Natural killer cell (primary cell): ENCODE results near the gene PCDHGA10. TPM values are rescaled to one million over a fixed set of nuclear protein-coding genes. Genes with fewer than 3 reads are reported as not detected.
A peak's percentile ranks its signal among the peaks of the same experiment; 100 is the strongest.
"Not testable (repeated sequence)": the region's sequence is repeated elsewhere in the genome, so short reads cannot be mapped to it uniquely, and the experiment has no call there.

Source experiments
- ATAC-seq, 3 donors: fragments of 150-1000 bp in 2 of 3; fragments of 200-7000 bp in 1 of 3; cut with Tn5 transposase; 1 replicate in 1 of 3; 2 replicates in 2 of 3; pipeline ENCODE4 v1.10.0; 2021; ENCODE audit warnings: mild to moderate bottlenecking in 2 of 3, moderate library complexity in 2 of 3
- DNase-seq, 2 donors: peaks; one replicate each; pipeline versions ENCODE4 v3.0.0 to v3.0.0-alpha.2; 2013 to 2021; ENCODE audit warnings: mixed read lengths in 1 of 2
- H3K27ac ChIP-seq: one replicate; pipeline ENCODE4 v1.5.1; 2013; ENCODE audit warnings: mild to moderate bottlenecking, low read length
- H3K27me3 ChIP-seq: one replicate; pipeline ENCODE4 v1.6.1; 2013; ENCODE audit warnings: low read length; ENCODE audit not compliant: control insufficient read depth, insufficient read depth
- H3K36me3 ChIP-seq: one replicate; pipeline ENCODE4 v1.6.1; 2013; ENCODE audit warnings: low read length; ENCODE audit not compliant: control insufficient read depth, insufficient read depth
- H3K4me1 ChIP-seq: one replicate; pipeline ENCODE4 v1.6.1; 2013; ENCODE audit warnings: low read length; ENCODE audit not compliant: control insufficient read depth, insufficient read depth
- H3K4me3 ChIP-seq: one replicate; pipeline ENCODE4 v1.5.1; 2013; ENCODE audit warnings: low read length
- H3K9me3 ChIP-seq: one replicate; pipeline ENCODE4 v1.6.1; 2013; ENCODE audit warnings: low read length; ENCODE audit not compliant: control insufficient read depth, insufficient read depth
- H3K27ac Mint-ChIP-seq, 2 donors: one replicate each; pipeline ENCODE4 v1.8.0; 2022; ENCODE audit warnings: mild to moderate bottlenecking in 2 of 2, mixed read lengths in 2 of 2, moderate library complexity in 1 of 2
- H3K27me3 Mint-ChIP-seq, 2 donors: one replicate each; pipeline ENCODE4 v1.8.0; 2022; ENCODE audit warnings: low read depth in 2 of 2, mixed read lengths in 2 of 2
- H3K36me3 Mint-ChIP-seq: one replicate; pipeline ENCODE4 v1.8.0; 2022; ENCODE audit warnings: mixed read lengths
- H3K4me1 Mint-ChIP-seq, 2 donors: one replicate each; pipeline ENCODE4 v1.8.0; 2022; ENCODE audit warnings: mixed read lengths in 2 of 2
- H3K4me3 Mint-ChIP-seq: one replicate; pipeline ENCODE4 v1.8.0; 2022; ENCODE audit warnings: mild to moderate bottlenecking, moderate library complexity, mixed read lengths
- H3K9me3 Mint-ChIP-seq, 2 donors: one replicate each; pipeline ENCODE4 v1.8.0; 2022; ENCODE audit warnings: mixed read lengths in 2 of 2
- WGBS: methylation state at CpG from one replicate; pipeline ENCODE4 v1.1.7; 2013; ENCODE audit warnings: missing lambda C conversion rate; ENCODE audit not compliant: insufficient coverage; 5-methylcytosine and 5-hydroxymethylcytosine counted together
- intact Hi-C: fragments of 100-400 bp; cut with micrococcal nuclease; formaldehyde crosslinking; loops from one replicate; pipeline ENCODE4 v1.14.2; 2022
- total RNA-seq, 4 donors: library from RNA; stranded (reverse); fragments of 120-200 nt in 1 of 4; gene quantifications; one replicate each; pipeline versions ENCODE4 v1.2.3 to v1.2.4, GENCODE V29; 2013 to 2022
- TF ChIP-seq, protein P1 (sequence below): fragments of 200-600 bp; IDR thresholded peaks from one replicate; pipeline ENCODE4 v1.8.0; 2022; ENCODE audit warnings: antibody characterized with exemption

Gene PCDHGA10
- total RNA-seq, 3 donors from 2014 or later (not counting 1 experiment from before 2014, with no cell fraction given), result 0.61 to 2.6 (median 2.1) TPM

DNA sequence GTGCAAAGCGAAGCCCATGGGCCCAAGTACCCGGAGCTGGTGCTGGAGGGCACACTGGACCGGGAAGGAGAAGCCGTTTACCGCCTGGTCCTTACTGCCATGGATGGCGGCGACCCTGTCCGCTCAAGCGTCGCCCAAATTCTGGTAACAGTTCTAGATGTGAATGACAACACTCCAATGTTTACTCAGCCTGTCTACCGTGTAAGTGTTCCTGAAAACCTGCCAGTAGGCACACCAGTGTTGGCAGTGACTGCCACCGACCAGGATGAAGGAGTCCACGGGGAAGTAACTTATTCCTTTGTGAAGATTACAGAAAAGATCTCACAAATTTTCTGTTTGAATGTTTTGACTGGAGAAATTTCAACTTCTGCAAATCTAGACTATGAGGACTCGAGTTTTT is 38.2 kb upstream of the PCDHGA10 start:
- H3K36me3 Mint-ChIP-seq, result no peaks in the 10 kb centered on the region
- Histone ChIP-seq H3K36me3 (no peaks in the 10 kb centered on the region), H3K27me3 (peaks cover 44% of the 10 kb centered on the region), H3K4me1 (no peaks in the 10 kb centered on the region), H3K9me3 (peaks cover 42% of the 10 kb centered on the region), H3K27ac (no peak overlapping the region), H3K4me3 (no peak overlapping the region)
- TF ChIP-seq, protein P1, sequence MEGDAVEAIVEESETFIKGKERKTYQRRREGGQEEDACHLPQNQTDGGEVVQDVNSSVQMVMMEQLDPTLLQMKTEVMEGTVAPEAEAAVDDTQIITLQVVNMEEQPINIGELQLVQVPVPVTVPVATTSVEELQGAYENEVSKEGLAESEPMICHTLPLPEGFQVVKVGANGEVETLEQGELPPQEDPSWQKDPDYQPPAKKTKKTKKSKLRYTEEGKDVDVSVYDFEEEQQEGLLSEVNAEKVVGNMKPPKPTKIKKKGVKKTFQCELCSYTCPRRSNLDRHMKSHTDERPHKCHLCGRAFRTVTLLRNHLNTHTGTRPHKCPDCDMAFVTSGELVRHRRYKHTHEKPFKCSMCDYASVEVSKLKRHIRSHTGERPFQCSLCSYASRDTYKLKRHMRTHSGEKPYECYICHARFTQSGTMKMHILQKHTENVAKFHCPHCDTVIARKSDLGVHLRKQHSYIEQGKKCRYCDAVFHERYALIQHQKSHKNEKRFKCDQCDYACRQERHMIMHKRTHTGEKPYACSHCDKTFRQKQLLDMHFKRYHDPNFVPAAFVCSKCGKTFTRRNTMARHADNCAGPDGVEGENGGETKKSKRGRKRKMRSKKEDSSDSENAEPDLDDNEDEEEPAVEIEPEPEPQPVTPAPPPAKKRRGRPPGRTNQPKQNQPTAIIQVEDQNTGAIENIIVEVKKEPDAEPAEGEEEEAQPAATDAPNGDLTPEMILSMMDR, result no peak
- H3K4me1 Mint-ChIP-seq, result peaks cover 4 to 7% of the 10 kb centered on the region in 2 donors
- intact Hi-C loops, result no loop called here
- no peaks in the 10 kb centered on the region for H3K9me3 Mint-ChIP-seq
- H3K27ac Mint-ChIP-seq, result no peak overlapping the region
- H3K4me3 Mint-ChIP-seq, result no peak overlapping the region
- peaks cover 45 to 62% of the 10 kb centered on the region in 2 donors for H3K27me3 Mint-ChIP-seq
- 61% methylated on average over 14 of the region's 14 CpGs for WGBS
- ATAC-seq, result no peak
- no peak for DNase-seq

DNA sequence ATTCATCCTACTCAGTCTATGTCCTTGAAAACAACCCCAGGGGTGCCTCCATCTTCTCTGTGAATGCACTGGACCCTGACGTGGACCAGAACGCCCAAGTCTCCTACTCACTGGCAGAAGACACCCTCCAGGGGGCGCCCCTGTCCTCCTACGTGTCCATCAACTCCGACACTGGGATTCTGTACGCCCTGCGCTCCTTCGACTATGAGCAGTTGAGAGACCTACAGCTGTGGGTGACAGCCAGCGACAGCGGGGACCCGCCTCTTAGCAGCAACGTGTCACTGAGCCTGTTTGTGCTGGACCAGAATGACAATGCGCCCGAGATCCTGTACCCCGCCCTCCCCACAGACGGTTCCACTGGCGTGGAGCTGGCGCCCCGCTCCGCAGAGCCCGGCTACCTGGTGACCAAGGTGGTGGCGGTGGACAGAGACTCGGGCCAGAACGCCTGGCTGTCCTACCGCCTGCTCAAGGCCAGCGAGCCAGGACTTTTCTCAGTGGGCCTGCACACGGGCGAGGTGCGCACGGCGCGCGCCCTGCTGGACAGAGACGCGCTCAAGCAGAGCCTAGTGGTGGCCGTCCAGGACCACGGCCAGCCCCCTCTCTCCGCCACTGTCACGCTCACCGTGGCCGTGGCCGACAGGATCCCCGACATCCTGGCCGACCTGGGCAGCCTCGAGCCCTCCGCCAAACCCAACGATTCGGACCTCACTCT is 37.2 kb upstream of the PCDHGA10 start:
- H3K4me3 ChIP-seq, result not testable (repeated sequence)
- peaks cover 38% of the 10 kb centered on the region for H3K27me3 ChIP-seq
- WGBS, result 54% methylated on average over 36 of the region's 48 CpGs

DNA sequence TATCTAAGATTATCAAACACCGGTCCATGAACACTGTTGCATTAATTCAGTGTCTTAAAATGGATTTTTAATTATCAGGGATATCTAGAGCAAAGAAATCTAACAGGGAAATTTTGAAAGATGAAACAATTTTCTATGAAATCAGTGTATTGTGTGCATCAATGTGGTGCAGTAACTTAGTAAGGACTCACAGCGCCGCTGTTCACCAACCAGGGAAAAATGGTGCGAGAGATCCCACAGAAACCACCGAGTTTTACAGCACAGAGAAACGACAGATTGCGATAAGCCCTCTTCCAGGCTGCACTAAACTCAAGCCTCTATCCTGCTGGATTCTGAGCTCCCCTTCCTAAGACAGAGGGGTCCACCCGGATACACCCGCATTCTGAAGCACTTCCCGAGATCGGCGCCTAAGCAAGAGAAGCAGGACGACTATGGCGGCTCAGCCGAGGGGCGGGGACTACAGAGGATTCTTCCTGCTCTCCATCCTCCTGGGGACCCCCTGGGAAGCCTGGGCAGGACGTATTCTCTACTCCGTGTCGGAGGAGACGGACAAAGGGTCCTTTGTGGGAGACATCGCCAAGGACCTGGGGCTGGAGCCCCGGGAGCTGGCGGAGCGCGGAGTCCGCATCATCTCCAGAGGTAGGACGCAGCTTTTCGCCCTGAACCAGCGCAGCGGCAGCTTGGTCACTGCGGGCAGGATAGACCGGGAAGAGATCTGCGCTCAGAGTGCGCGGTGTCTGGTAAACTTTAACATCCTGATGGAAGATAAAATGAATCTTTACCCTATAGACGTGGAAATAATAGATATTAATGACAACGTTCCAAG is 30.1 kb upstream of the PCDHGA10 start, which contains the start of gene PCDHGA7:
TSS of gene PCDHGA7 (plus strand) at position 274 of the 826 bp plus-strand sequence. CDS start at position 432, 158 bp downstream.
- WGBS, result 24% methylated on average over 37 of the region's 37 CpGs
- Histone ChIP-seq H3K9me3 (peaks cover 26% of the 10 kb centered on the region), H3K4me1 (peaks cover 4% of the 10 kb centered on the region), H3K4me3 (peak within 1 kb of the TSS; percentile 9), H3K36me3 (no peaks in the 10 kb centered on the region), H3K27me3 (peaks cover 48% of the 10 kb centered on the region), H3K27ac (no peak within 1 kb of the TSS)
- DNase-seq, result peak in 1 of 2 donors; percentile 12
- peaks cover 0 to 8% of the 10 kb centered on the region in 2 donors for H3K4me1 Mint-ChIP-seq
- intact Hi-C loops, result no loop called here
- H3K4me3 Mint-ChIP-seq, result peak within 1 kb of the TSS; percentile 28
- H3K9me3 Mint-ChIP-seq, result peaks cover 0 to 3% of the 10 kb centered on the region in 2 donors
- H3K27ac Mint-ChIP-seq, result no peak within 1 kb of the TSS
- ATAC-seq, result peak in 2 of 3 donors; percentile 46 to 50
- H3K36me3 Mint-ChIP-seq, result no peaks in the 10 kb centered on the region
- H3K27me3 Mint-ChIP-seq, result peaks cover 63 to 80% of the 10 kb centered on the region in 2 donors
- TF ChIP-seq, protein P1, result no peak

More for the DNA sequence above, 37.2 kb upstream of the PCDHGA10 start:
- H3K9me3 ChIP-seq, result peaks cover 35% of the 10 kb centered on the region
- H3K27ac Mint-ChIP-seq, H3K4me1 Mint-ChIP-seq, H3K27ac ChIP-seq, ATAC-seq, DNase-seq, H3K4me1 ChIP-seq, intact Hi-C loops, H3K36me3 ChIP-seq, H3K4me3 Mint-ChIP-seq, H3K9me3 Mint-ChIP-seq, H3K36me3 Mint-ChIP-seq: not testable (repeated sequence)
- peaks cover 45 to 60% of the 10 kb centered on the region in 2 donors for H3K27me3 Mint-ChIP-seq

DNA sequence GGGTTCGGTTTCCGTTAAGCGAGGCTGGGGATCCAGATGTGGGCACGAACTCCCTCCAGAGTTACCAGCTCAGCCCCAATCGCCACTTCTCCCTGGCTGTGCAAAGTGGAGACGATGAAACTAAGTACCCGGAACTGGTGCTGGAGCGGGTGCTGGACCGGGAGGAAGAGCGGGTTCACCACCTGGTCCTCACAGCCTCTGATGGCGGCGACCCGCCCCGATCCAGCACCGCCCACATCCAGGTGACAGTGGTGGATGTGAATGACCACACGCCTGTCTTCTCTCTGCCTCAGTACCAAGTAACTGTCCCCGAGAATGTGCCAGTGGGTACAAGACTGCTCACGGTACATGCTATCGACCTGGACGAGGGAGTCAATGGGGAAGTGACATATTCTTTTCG is 29.4 kb upstream of the PCDHGA10 start:
- H3K4me3 Mint-ChIP-seq, result no peak overlapping the region
- ATAC-seq, result no peak
- no peak overlapping the region for H3K27ac Mint-ChIP-seq
- Histone ChIP-seq H3K27me3 (peaks cover 50% of the 10 kb centered on the region), H3K36me3 (no peaks in the 10 kb centered on the region), H3K27ac (no peak overlapping the region), H3K9me3 (peaks cover 27% of the 10 kb centered on the region), H3K4me3 (no peak overlapping the region), H3K4me1 (peaks cover 4% of the 10 kb centered on the region)
- WGBS, result 43% methylated on average over 21 of the region's 21 CpGs
- intact Hi-C loops, result no loop called here
- TF ChIP-seq, protein P1, result no peak
- DNase-seq, result no peak
- no peaks in the 10 kb centered on the region for H3K36me3 Mint-ChIP-seq
- peaks cover 65 to 80% of the 10 kb centered on the region in 2 donors for H3K27me3 Mint-ChIP-seq
- H3K4me1 Mint-ChIP-seq, result peaks cover 0 to 8% of the 10 kb centered on the region in 2 donors
- peaks cover 0 to 3% of the 10 kb centered on the region in 2 donors for H3K9me3 Mint-ChIP-seq
